Tibial artery (tissue), 4 donors: ENCODE data around the gene DSCAM.

ENCODE experiments used
- DNase-seq, 2 donors: peaks; one replicate each; pipeline ENCODE4 v3.0.0-alpha.2; 2019
- H3K27ac ChIP-seq, 2 donors: fragments of 200-600 bp; sonication (generic) in 1 of 2; 1 replicate in 1 of 2; 2 replicates in 1 of 2; pipeline ENCODE4 v1.5.1; 2018 to 2019; ENCODE audit warnings: mild to moderate bottlenecking in 1 of 2
- H3K27me3 ChIP-seq, 2 donors: fragments of 200-600 bp; sonication (generic) in 1 of 2; one replicate each; pipeline versions ENCODE4 v1.5.1 to v1.6.0; 2016 to 2019
- H3K36me3 ChIP-seq, 3 donors: fragments of 200-600 bp; sonication (generic) in 2 of 3; one replicate each; pipeline ENCODE4 v1.5.1; 2016 to 2019; ENCODE audit warnings: mild to moderate bottlenecking in 2 of 3
- H3K4me1 ChIP-seq, 4 donors: fragments of 200-600 bp; sonication (generic) in 2 of 4; 1 replicate in 3 of 4; 2 replicates in 1 of 4; pipeline ENCODE4 v1.5.1; 2016 to 2019
- H3K4me3 ChIP-seq, 2 donors: fragments of 200-600 bp; sonication (generic) in 1 of 2; 1 replicate in 1 of 2; 2 replicates in 1 of 2; pipeline ENCODE4 v1.5.1; 2018 to 2019; ENCODE audit warnings: mild to moderate bottlenecking in 2 of 2
- H3K9me3 ChIP-seq, 3 donors: fragments of 200-600 bp; sonication (generic) in 1 of 3; one replicate each; pipeline ENCODE4 v1.5.1; 2016 to 2019
- CTCF ChIP-seq, 2 experiments: fragments of 200-600 bp in 1 of 2; fragments of 450-650 bp in 1 of 2; IDR thresholded peaks; one replicate each; pipeline ENCODE4 v1.5.1; 2017 to 2019; ENCODE audit warnings: antibody characterized with exemption in 2 of 2, mild to moderate bottlenecking in 1 of 2, moderate library complexity in 1 of 2
- intact Hi-C: fragments of 100-400 bp; cut with DNase I; formaldehyde crosslinking; loops from one replicate; pipeline ENCODE4 v1.15.0; 2023; ENCODE audit warnings: low total_unique reads

DSCAM gene

DNA sequence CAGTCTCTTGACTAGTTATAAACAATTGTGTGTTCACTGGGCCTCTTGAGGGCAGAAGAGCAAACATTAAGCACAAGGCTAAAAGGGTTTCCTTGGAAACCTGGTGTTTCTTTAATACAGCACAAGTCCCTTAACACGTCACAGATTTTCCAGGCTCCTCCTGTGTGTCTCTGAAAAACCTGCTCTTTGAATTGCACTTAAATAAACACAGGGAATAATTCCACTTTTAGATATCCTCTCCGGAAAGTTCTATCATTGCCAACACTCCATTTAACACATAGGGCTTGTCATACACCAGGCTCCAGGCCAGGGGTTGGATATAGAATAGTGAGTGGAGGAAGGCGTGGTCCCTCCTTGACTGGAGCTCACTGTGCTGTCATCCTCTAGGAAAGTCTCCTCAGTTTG is 442.6 kb downstream of the DSCAM start:
- H3K4me3 ChIP-seq = no peak overlapping the region
- intact Hi-C loops = no loop called here
- no peak for TF ChIP-seq CTCF (IDR thresholded peaks at IDR 0.05)
- DNase-seq = no peak
- H3K36me3 ChIP-seq = no peaks in the 10 kb centered on the region
- H3K4me1 ChIP-seq = no peaks in the 10 kb centered on the region
- no peak overlapping the region for H3K27ac ChIP-seq
- H3K9me3 ChIP-seq = peaks cover 0 to 12% (median 0%) of the 10 kb centered on the region in 3 donors
- H3K27me3 ChIP-seq = no peaks in the 10 kb centered on the region

DNA sequence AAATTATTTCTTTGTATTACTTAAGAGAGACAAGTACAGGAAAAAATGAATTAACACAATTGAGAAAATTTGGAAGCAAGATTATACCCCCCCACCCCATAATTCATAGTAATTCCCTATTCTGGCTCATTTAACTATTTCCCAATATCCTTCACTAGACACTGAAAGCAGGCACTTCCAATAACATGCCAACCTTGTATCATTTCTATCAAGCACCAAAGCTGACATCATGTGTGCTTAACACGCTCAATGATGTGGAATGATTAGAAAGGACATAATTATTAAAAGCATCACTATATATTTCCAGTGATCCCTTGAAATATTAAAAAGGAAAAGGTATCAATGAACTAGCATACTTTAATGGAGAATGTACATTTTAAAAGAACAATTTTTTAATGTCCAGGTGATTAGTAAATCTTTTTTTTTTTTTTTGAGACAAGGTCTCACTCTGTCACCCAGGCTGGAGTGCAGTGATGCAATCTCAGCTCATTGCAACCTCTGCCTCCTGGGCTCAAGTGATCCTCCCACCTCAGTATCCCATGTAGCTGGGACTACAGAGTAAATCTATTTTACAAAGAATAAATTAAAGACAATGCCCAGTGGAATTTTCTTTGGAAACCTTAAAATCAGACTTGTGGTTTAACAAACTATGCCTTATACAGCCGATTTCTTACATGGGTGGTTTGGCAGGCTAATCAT is 443.9 kb downstream of the DSCAM start:
- no peak for DNase-seq
- peaks cover 0 to 12% (median 0%) of the 10 kb centered on the region in 3 donors for H3K9me3 ChIP-seq

GRCh38 chr21:40395732-40396131 is 451.2 kb downstream of the DSCAM start:
- TF ChIP-seq CTCF (IDR thresholded peaks at IDR 0.05) = no peak
- no peaks in the 10 kb centered on the region for H3K27me3 ChIP-seq
- no peaks in the 10 kb centered on the region for H3K4me1 ChIP-seq
- no peak overlapping the region for H3K27ac ChIP-seq
- H3K36me3 ChIP-seq = no peaks in the 10 kb centered on the region
- DNase-seq = no peak
- intact Hi-C loops = no loop called here
- no peak overlapping the region for H3K4me3 ChIP-seq
- H3K9me3 ChIP-seq = peaks cover 0 to 6% (median 0%) of the 10 kb centered on the region in 3 donors

More for the DNA sequence above, 443.9 kb downstream of the DSCAM start:
- Histone ChIP-seq H3K36me3 (no peaks in the 10 kb centered on the region), H3K27me3 (no peaks in the 10 kb centered on the region), H3K4me1 (no peaks in the 10 kb centered on the region), H3K27ac (no peak overlapping the region), H3K4me3 (no peak overlapping the region)
- intact Hi-C loops = no loop called here
- TF ChIP-seq CTCF (IDR thresholded peaks at IDR 0.05) = no peak

- no peak overlapping the region for H3K4me3 ChIP-seq
- TF ChIP-seq CTCF (IDR thresholded peaks at IDR 0.05) = no peak
- H3K27ac ChIP-seq = no peak overlapping the region
- no peaks in the 10 kb centered on the region for H3K36me3 ChIP-seq
- no peaks in the 10 kb centered on the region for H3K9me3 ChIP-seq
- DNase-seq = no peak
- no peaks in the 10 kb centered on the region for H3K4me1 ChIP-seq
- no peaks in the 10 kb centered on the region for H3K27me3 ChIP-seq
- intact Hi-C loops = no loop called here
These were observed 453.9 kb downstream of the DSCAM start for GRCh38 chr21:40393066-40393465.

DNA sequence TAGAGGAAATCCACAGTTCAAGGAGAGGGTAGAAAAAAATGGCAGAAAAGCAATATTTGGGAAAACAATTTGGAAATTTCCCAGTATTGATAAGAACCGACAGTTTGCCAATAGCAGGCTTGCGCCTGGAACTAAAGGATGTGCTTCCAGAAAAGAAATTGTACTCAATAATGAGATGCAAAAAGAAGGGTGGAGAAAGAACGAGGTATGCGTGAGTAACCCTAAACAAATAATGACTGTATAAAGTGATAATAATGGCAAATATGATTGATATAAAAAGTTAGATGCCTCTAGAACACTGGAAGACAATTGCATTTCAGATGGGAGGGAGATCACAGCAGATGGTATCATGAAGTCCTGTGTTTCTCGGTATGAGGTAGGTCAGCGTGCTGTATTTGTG is 458.9 kb downstream of the DSCAM start:
- Histone ChIP-seq H3K27me3 (no peaks in the 10 kb centered on the region), H3K4me3 (no peak overlapping the region), H3K36me3 (no peaks in the 10 kb centered on the region), H3K9me3 (no peaks in the 10 kb centered on the region), H3K4me1 (no peaks in the 10 kb centered on the region), H3K27ac (no peak overlapping the region)
- intact Hi-C loops = loop anchor here (10.0 kb wide), 1 partner anchor 243 kb away; no protein-coding TSS in a partner anchor
- TF ChIP-seq CTCF (IDR thresholded peaks at IDR 0.05) = no peak
- no peak for DNase-seq
